Measurements from ENCODE around the gene TBC1D10B.
A peak's percentile ranks its signal among the peaks of the same experiment; 100 is the strongest.

TBC1D10B gene

GRCh38 chr16:30406795-30407101 is 36.5 kb upstream of the TBC1D10B start (continued):
- no peak for TF ChIP-seq ZNF280C (tag by site-specific recombination; IDR thresholded peaks at IDR 0.05)

DNA sequence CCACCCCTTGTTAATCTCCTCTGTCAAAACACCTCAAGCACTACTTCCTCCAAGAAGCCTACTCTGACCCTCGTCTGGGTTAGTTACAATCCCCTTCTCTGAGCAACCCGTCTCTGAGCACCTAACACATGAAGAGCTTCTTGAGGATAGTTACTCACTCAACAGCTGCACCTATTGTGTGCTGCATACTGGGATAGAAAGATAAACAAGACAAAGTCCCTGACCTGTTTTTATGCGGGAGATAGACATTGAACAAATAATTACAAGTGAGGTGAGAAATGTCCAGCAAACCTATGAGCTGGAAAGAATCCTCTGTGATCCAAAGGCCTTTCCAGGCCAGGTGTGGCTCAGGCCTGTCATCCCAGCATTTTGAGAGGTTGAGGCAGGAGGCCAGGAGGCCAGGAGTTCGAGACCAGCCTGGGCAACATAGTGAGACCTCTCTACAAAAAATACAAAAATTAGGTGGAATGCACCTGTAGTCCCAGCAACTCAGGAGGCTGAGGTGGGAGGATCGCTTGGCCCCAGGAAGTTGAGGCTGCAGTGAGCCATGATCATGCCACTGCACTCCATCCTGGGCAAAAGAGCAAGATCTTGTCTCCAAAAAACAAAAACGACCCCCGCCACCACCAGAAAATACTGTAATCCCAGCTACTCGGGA is 31.6 kb upstream of the TBC1D10B start:
- Histone ChIP-seq H3K27ac (ENCODE audit: extremely low read depth, low read depth, low read length) (no peak overlapping the region), H3K9me3 (ENCODE audit: control insufficient read depth, insufficient read depth, low read depth, low read length) (no peaks in the 10 kb centered on the region), H3K4me3 (ENCODE audit: low read depth, low read length) (no peak overlapping the region), H3K36me3 (ENCODE audit: control insufficient read depth in 2 of 2, insufficient read depth in 1 of 2, low read length in 2 of 2) (peaks cover 0 to 24% of the 10 kb centered on the region in 2 experiments; a peak in 2 of 3 replicates), H3K4me1 (ENCODE audit: control insufficient read depth, insufficient read depth, low read length) (peaks cover 11% of the 10 kb centered on the region)
- ChIA-PET POLR2A (interaction anchor here (0.5 to 3.8 kb wide), 3 partner anchors 21 to 80 kb away, joined by 5 to 17 read pairs (median 5); partner anchors contain the start of gene TBC1D10B), CTCF (interaction anchor here (0.8 to 1.2 kb wide), 3 partner anchors 28 to 214 kb away, joined by 3 read pairs; partner anchors contain the start of gene DCTPP1)
- no peak for TF ChIP-seq ZNF660 (tag by site-specific recombination; IDR thresholded peaks at IDR 0.05)
- no peak for TF ChIP-seq ZNF112 (tag by site-specific recombination; IDR thresholded peaks at IDR 0.05)
- no peak for TF ChIP-seq ZNF768 (tag by site-specific recombination; IDR thresholded peaks at IDR 0.05)
- no peak for TF ChIP-seq ZNF514 (tag by site-specific recombination; IDR thresholded peaks at IDR 0.05)
- TF ChIP-seq ZNF776 (tag by site-specific recombination; IDR thresholded peaks at IDR 0.05; ENCODE audit: borderline replicate concordance), result no peak
- no peak for TF ChIP-seq ZNF560 (tag by site-specific recombination; IDR thresholded peaks at IDR 0.05; ENCODE audit: borderline replicate concordance)
- no peak for TF ChIP-seq ZNF548 (tag by site-specific recombination; IDR thresholded peaks at IDR 0.05)
- no peak for TF ChIP-seq ZNF23 (tag by site-specific recombination; IDR thresholded peaks at IDR 0.05; ENCODE audit: borderline replicate concordance)
- no peak for TF ChIP-seq MYNN (tag by site-specific recombination; IDR thresholded peaks at IDR 0.05; ENCODE audit: borderline replicate concordance)
- TF ChIP-seq OVOL3 (tag by site-specific recombination; IDR thresholded peaks at IDR 0.05), result no peak
- no peak for TF ChIP-seq YY1 (tag by site-specific recombination; IDR thresholded peaks at IDR 0.05)
- no peak for TF ChIP-seq ZNF621 (tag by site-specific recombination; IDR thresholded peaks at IDR 0.05)
- TF ChIP-seq, protein P1, sequence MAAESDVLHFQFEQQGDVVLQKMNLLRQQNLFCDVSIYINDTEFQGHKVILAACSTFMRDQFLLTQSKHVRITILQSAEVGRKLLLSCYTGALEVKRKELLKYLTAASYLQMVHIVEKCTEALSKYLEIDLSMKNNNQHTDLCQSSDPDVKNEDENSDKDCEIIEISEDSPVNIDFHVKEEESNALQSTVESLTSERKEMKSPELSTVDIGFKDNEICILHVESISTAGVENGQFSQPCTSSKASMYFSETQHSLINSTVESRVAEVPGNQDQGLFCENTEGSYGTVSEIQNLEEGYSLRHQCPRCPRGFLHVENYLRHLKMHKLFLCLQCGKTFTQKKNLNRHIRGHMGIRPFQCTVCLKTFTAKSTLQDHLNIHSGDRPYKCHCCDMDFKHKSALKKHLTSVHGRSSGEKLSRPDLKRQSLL (tag by site-specific recombination; IDR thresholded peaks at IDR 0.05), result no peak
- TF ChIP-seq ZBTB8A (tag by site-specific recombination; IDR thresholded peaks at IDR 0.05), result no peak
- TF ChIP-seq, protein P2, sequence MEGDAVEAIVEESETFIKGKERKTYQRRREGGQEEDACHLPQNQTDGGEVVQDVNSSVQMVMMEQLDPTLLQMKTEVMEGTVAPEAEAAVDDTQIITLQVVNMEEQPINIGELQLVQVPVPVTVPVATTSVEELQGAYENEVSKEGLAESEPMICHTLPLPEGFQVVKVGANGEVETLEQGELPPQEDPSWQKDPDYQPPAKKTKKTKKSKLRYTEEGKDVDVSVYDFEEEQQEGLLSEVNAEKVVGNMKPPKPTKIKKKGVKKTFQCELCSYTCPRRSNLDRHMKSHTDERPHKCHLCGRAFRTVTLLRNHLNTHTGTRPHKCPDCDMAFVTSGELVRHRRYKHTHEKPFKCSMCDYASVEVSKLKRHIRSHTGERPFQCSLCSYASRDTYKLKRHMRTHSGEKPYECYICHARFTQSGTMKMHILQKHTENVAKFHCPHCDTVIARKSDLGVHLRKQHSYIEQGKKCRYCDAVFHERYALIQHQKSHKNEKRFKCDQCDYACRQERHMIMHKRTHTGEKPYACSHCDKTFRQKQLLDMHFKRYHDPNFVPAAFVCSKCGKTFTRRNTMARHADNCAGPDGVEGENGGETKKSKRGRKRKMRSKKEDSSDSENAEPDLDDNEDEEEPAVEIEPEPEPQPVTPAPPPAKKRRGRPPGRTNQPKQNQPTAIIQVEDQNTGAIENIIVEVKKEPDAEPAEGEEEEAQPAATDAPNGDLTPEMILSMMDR (tag by site-specific recombination; IDR thresholded peaks at IDR 0.05), result no peak
- no peak for TF ChIP-seq ZBTB21 (tag by site-specific recombination; IDR thresholded peaks at IDR 0.05)

- no peaks in the 10 kb centered on the region for H3K9me3 ChIP-seq (ENCODE audit: control insufficient read depth, insufficient read depth, low read depth, low read length)
- peaks cover 13% of the 10 kb centered on the region for H3K4me1 ChIP-seq (ENCODE audit: control insufficient read depth, insufficient read depth, low read length)
- H3K27ac ChIP-seq (ENCODE audit: extremely low read depth, low read depth, low read length), result peak overlapping the region; percentile 95
- peaks cover 0 to 27% of the 10 kb centered on the region in 2 experiments; a peak in 2 of 3 replicates for H3K36me3 ChIP-seq (ENCODE audit: control insufficient read depth in 2 of 2, insufficient read depth in 1 of 2, low read length in 2 of 2)
- H3K4me3 ChIP-seq (ENCODE audit: low read depth, low read length), result peak overlapping the region; percentile 52
- CTCF ChIA-PET, result interaction anchor here (0.7 to 1.2 kb wide), 5 partner anchors 10 to 127 kb away, joined by 3 to 4 read pairs (median 4); partner anchors contain the start of gene TBC1D10B
- POLR2A ChIA-PET, result interaction anchor here (0.5 to 3.8 kb wide), 10 partner anchors 9 to 334 kb away, joined by 3 to 20 read pairs (median 4); partner anchors contain the start of genes ALDOA, CD2BP2, TBC1D10B and ZNF689
- TF ChIP-seq ZNF280C (tag by site-specific recombination; IDR thresholded peaks at IDR 0.05) (no peak), ZNF354C (tag by site-specific recombination; IDR thresholded peaks at IDR 0.05; ENCODE audit: borderline replicate concordance, low read depth) (no peak), ZNF664 (tag by site-specific recombination; IDR thresholded peaks at IDR 0.05) (0 out of 2 replicates have a peak, but pooled peaks have one; percentile 5), ZSCAN30 (tag by site-specific recombination; IDR thresholded peaks at IDR 0.05) (0 out of 2 replicates have a peak, but pooled peaks have one; percentile 15)
- TF ChIP-seq, protein P3, sequence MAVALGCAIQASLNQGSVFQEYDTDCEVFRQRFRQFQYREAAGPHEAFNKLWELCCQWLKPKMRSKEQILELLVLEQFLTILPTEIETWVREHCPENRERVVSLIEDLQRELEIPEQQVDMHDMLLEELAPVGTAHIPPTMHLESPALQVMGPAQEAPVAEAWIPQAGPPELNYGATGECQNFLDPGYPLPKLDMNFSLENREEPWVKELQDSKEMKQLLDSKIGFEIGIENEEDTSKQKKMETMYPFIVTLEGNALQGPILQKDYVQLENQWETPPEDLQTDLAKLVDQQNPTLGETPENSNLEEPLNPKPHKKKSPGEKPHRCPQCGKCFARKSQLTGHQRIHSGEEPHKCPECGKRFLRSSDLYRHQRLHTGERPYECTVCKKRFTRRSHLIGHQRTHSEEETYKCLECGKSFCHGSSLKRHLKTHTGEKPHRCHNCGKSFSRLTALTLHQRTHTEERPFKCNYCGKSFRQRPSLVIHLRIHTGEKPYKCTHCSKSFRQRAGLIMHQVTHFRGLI (tag by site-specific recombination; IDR thresholded peaks at IDR 0.05), result no peak
Measured at GRCh38 chr16:30399435-30400186, 29.3 kb upstream of the TBC1D10B start.
